Measurements from ENCODE around the gene SOX14. TPM values are rescaled to one million over a fixed set of nuclear protein-coding genes. Genes with fewer than 3 reads are reported as not detected.

SOX14 gene
- total RNA-seq, 1 donor from 2014 or later: not detected

DNA sequence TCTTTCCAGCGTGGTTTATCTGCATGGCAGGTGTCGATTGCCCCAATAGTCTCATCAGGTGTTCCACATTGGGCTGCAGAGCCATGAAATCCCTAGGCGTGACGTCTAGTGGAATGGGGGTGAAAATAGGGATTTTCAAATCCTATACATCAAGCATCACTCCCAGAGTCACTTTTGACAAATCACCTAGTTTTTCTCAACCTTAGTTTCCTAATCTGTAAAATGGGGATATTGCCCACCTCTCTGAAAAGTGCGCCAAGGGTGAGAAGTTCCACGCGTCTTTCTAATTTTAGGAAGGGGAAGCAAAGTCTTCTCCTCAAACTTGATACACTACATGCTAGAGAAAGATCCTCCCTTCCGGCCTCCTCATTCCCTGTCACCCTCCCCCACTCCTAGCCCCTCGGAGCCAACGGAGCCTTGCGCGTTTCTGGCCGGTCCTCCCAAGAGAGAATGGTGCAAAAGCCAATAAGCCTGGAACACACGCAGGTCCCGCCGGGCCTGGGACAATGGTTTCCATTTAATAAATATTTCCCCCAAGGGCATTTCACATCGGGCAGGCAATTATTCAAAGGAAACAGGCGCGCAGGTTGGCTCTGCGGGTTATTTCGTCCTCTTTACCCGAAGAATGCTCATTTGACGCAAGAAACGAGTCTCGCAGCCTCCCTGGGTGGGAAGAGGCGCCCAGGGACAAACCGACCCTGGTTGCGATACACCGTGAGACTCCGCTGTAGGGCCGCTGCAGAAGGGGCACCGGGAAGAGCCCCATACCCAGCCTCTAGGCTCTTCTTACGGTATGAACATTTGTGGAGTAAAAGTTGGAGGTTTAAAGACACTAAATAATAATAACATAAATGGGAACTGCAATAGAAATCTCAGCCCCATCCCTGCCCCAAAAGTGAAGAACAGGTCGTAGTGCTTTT is 1.2 kb upstream of the SOX14 start:
- peaks cover 92% of the 10 kb centered on the region for H3K27me3 ChIP-seq (ENCODE audit: low read depth)
- no peak overlapping the region for H3K4me3 ChIP-seq
- intact Hi-C loops (cut with DNase I): no loop called here
- TF ChIP-seq, protein P1, sequence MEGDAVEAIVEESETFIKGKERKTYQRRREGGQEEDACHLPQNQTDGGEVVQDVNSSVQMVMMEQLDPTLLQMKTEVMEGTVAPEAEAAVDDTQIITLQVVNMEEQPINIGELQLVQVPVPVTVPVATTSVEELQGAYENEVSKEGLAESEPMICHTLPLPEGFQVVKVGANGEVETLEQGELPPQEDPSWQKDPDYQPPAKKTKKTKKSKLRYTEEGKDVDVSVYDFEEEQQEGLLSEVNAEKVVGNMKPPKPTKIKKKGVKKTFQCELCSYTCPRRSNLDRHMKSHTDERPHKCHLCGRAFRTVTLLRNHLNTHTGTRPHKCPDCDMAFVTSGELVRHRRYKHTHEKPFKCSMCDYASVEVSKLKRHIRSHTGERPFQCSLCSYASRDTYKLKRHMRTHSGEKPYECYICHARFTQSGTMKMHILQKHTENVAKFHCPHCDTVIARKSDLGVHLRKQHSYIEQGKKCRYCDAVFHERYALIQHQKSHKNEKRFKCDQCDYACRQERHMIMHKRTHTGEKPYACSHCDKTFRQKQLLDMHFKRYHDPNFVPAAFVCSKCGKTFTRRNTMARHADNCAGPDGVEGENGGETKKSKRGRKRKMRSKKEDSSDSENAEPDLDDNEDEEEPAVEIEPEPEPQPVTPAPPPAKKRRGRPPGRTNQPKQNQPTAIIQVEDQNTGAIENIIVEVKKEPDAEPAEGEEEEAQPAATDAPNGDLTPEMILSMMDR (IDR thresholded peaks at IDR 0.05): no peak
- no peaks in the 10 kb centered on the region for H3K9me3 ChIP-seq
- no peak for ATAC-seq
- no peaks in the 10 kb centered on the region for H3K36me3 ChIP-seq
- peaks cover 22% of the 10 kb centered on the region for H3K4me1 ChIP-seq
- no peak overlapping the region for H3K27ac ChIP-seq
- DNase-seq: no peak

DNA sequence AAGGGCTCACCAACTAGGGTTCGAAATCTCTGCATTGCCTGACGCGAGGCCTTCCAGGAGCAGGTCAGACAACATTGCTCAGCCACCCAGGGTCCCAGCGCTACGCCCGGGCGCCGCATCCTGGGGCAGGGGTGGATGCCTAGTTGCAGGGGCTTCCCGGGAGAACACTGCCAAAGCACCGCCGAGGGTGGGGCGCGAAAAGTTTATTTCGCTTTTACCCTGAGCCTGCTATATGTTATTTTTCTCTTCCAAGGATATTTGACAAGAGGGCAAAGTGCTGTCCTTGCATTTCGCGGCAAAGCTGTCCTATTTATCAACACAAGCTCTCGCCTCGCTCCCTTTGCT is 549 bp upstream of the SOX14 start:
- H3K27ac ChIP-seq: no peak overlapping the region
- H3K4me1 ChIP-seq: peaks cover 28% of the 10 kb centered on the region
- TF ChIP-seq, protein P1 (IDR thresholded peaks at IDR 0.05): no peak
- no peaks in the 10 kb centered on the region for H3K36me3 ChIP-seq
- intact Hi-C loops (cut with DNase I): no loop called here
- peak overlapping the region; percentile 23 for H3K4me3 ChIP-seq
- ATAC-seq (no peak), DNase-seq (no peak)
- peaks cover 93% of the 10 kb centered on the region for H3K27me3 ChIP-seq (ENCODE audit: low read depth)
- H3K9me3 ChIP-seq: no peaks in the 10 kb centered on the region

- H3K4me3 ChIP-seq: peak overlapping the region; percentile 23
These were observed 621 bp downstream of the SOX14 start for GRCh38 chr3:137764563-137765309.

GRCh38 chr3:137765310-137766033 is 1.4 kb downstream of the SOX14 start:
- peaks cover 40% of the 10 kb centered on the region for H3K4me1 ChIP-seq
- DNase-seq: no peak
- H3K27me3 ChIP-seq (ENCODE audit: low read depth): peaks cover 100% of the 10 kb centered on the region
- no peak overlapping the region for H3K4me3 ChIP-seq
- H3K36me3 ChIP-seq: no peaks in the 10 kb centered on the region
- no peak overlapping the region for H3K27ac ChIP-seq
- no peak for ATAC-seq
- H3K9me3 ChIP-seq: no peaks in the 10 kb centered on the region
- intact Hi-C loops (cut with DNase I): no loop called here
- TF ChIP-seq, protein P1 (IDR thresholded peaks at IDR 0.05): no peak

More at GRCh38 chr3:137764563-137765309, 621 bp downstream of the SOX14 start:
- no peak for DNase-seq
- Histone ChIP-seq H3K27ac (no peak overlapping the region), H3K9me3 (no peaks in the 10 kb centered on the region), H3K4me1 (peaks cover 32% of the 10 kb centered on the region), H3K27me3 (ENCODE audit: low read depth) (peaks cover 100% of the 10 kb centered on the region), H3K36me3 (no peaks in the 10 kb centered on the region)
- peak in 1 of 2 donors; percentile 6 for ATAC-seq
- intact Hi-C loops (cut with DNase I): no loop called here
- TF ChIP-seq, protein P1 (IDR thresholded peaks at IDR 0.05): no peak
